ENCODE results near the gene PKD1L1.

DNA sequence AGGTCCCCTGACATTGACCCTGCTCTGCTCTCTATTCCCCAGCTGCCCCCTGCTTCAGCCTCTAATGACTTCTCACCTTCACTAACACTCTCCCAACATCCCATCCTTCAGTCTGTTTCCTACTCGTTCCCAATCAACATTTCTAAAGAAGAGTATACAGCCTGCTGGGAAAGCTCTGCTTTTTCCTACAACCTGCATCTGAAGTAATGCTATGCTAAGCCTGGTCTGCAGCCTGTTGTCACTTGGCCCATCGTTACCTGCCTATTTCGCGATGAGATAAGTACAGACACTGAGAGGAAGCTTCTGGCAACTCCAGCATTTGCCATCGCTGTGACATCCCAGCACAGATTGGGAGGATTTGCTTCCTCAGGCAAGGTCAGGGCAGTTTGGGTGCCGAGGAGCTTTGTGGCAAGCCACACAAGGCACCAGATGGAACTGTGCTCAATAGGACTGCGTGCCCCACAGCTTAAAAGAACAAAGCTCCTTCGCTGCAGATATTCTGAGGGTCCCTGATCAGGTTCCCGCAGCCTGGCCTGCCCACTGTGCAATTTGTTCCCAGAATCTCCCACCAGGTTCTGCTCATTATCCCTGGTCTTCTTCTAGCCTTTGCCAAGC, 51.4 kb downstream of the PKD1L1 start:
- TF ChIP-seq, protein P1, sequence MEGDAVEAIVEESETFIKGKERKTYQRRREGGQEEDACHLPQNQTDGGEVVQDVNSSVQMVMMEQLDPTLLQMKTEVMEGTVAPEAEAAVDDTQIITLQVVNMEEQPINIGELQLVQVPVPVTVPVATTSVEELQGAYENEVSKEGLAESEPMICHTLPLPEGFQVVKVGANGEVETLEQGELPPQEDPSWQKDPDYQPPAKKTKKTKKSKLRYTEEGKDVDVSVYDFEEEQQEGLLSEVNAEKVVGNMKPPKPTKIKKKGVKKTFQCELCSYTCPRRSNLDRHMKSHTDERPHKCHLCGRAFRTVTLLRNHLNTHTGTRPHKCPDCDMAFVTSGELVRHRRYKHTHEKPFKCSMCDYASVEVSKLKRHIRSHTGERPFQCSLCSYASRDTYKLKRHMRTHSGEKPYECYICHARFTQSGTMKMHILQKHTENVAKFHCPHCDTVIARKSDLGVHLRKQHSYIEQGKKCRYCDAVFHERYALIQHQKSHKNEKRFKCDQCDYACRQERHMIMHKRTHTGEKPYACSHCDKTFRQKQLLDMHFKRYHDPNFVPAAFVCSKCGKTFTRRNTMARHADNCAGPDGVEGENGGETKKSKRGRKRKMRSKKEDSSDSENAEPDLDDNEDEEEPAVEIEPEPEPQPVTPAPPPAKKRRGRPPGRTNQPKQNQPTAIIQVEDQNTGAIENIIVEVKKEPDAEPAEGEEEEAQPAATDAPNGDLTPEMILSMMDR (IDR thresholded peaks at IDR 0.05): no peak
- TF ChIP-seq POLR2A (IDR thresholded peaks at IDR 0.05): no peak

Measured in heart left ventricle (tissue), 13 donors.